HG03469 (cell line): ENCODE measurements around the gene KASH5.

Source experiments
- ATAC-seq: cut with Tn5 transposase; IDR thresholded peaks from one replicate; pipeline ENCODE4 v1.9.1; 2021; ENCODE audit warnings: mild to moderate bottlenecking, moderate library complexity, moderate number of reproducible peaks; ENCODE audit not compliant: unreplicated experiment

The KASH5 gene

GRCh38 chr19:49393881-49394280 lies 5.8 kb downstream of the KASH5 start:
- no peak for ATAC-seq

- no peak for ATAC-seq
These were observed 7.7 kb downstream of the KASH5 start for GRCh38 chr19:49395581-49396407.

- no peak for ATAC-seq
These were observed 8.9 kb downstream of the KASH5 start for GRCh38 chr19:49396738-49397505.

- ATAC-seq = no peak
These were observed 10.1 kb downstream of the KASH5 start for GRCh38 chr19:49398001-49398615.

GRCh38 chr19:49398931-49399330 lies 10.9 kb downstream of the KASH5 start:
- ATAC-seq = no peak

- no peak for ATAC-seq
These were observed 12.0 kb downstream of the KASH5 start for GRCh38 chr19:49400029-49400428.

- ATAC-seq = no peak
These were observed 15.5 kb downstream of the KASH5 start for GRCh38 chr19:49403404-49404187.

GRCh38 chr19:49407079-49407478 lies 19.0 kb downstream of the KASH5 start:
- ATAC-seq = no peak

GRCh38 chr19:49407482-49408015 lies 19.5 kb downstream of the KASH5 start:
- no peak for ATAC-seq

- ATAC-seq = no peak
These were observed 20.9 kb downstream of the KASH5 start for GRCh38 chr19:49408816-49409440.

- no peak for ATAC-seq
These were observed 21.5 kb downstream of the KASH5 start for GRCh38 chr19:49409441-49410029.

- ATAC-seq = no peak
These were observed 23.8 kb downstream of the KASH5 start for GRCh38 chr19:49411681-49412326.

GRCh38 chr19:49413348-49413747 lies 25.3 kb downstream of the KASH5 start:
- ATAC-seq = no peak

GRCh38 chr19:49414256-49414655 lies 26.2 kb downstream of the KASH5 start:
- no peak for ATAC-seq

GRCh38 chr19:49415102-49415809 lies 27.2 kb downstream of the KASH5 start:
- ATAC-seq = no peak

- ATAC-seq = no peak
These were observed 27.8 kb downstream of the KASH5 start for GRCh38 chr19:49415810-49416200.

- ATAC-seq = no peak
These were observed 29.0 kb downstream of the KASH5 start for GRCh38 chr19:49417088-49417487.

GRCh38 chr19:49418511-49418910 lies 30.5 kb downstream of the KASH5 start:
- ATAC-seq = no peak

- no peak for ATAC-seq
These were observed 31.1 kb downstream of the KASH5 start for GRCh38 chr19:49419173-49419572.
